Large intestine (tissue), 3 donors: Measurements from ENCODE around the gene TRIM71. TPM values are rescaled to one million over a fixed set of nuclear protein-coding genes. Genes with fewer than 3 reads are reported as not detected.

ENCODE experiments used
- DNase-seq, 2 donors: peaks; one replicate each; pipeline versions ENCODE4 v3.0.0 to v3.0.0-alpha.2; 2013
- H3K27ac ChIP-seq: one replicate; pipeline ENCODE4 v1.5.1; 2013; ENCODE audit warnings: low read length
- H3K27me3 ChIP-seq: 2 replicates; pipeline ENCODE4 v1.6.1; 2013; ENCODE audit warnings: low read length; ENCODE audit not compliant: control insufficient read depth, insufficient read depth
- H3K36me3 ChIP-seq: 2 replicates; pipeline ENCODE4 v1.6.1; 2013; ENCODE audit warnings: low read length; ENCODE audit not compliant: control insufficient read depth, insufficient read depth
- H3K4me1 ChIP-seq: one replicate; pipeline ENCODE4 v1.6.1; 2013; ENCODE audit warnings: low read length; ENCODE audit not compliant: control insufficient read depth, insufficient read depth
- H3K4me3 ChIP-seq: one replicate; pipeline ENCODE4 v1.5.1; 2013; ENCODE audit warnings: low read length
- H3K9me3 ChIP-seq: one replicate; pipeline ENCODE4 v1.6.1; 2013; ENCODE audit warnings: mild to moderate bottlenecking, low read depth, low read length, moderate library complexity; ENCODE audit not compliant: control insufficient read depth
- WGBS: methylation state at CpG from one replicate; pipeline ENCODE4 v1.1.5; 2013; ENCODE audit warnings: low lambda C conversion rate; ENCODE audit not compliant: insufficient coverage; 5-methylcytosine and 5-hydroxymethylcytosine counted together
- polyA plus RNA-seq: library from polyadenylated mRNA; unstranded; fragments of 120-200 nt; gene quantifications from one replicate; pipeline ENCODE4 v1.2.1, GENCODE V29; 2013

TRIM71 gene
- polyA plus RNA-seq, 1 donor: 3.6 TPM

GRCh38 chr3:32832193-32832592 lies 14.4 kb downstream of the TRIM71 start:
- DNase-seq: no peak
- no CpG with 5 or more reads among the region's 4 CpGs for WGBS

GRCh38 chr3:32835049-32835371 lies 17.2 kb downstream of the TRIM71 start:
- no CpG with 5 or more reads among the region's 2 CpGs for WGBS

More at GRCh38 chr3:32832193-32832592, 14.4 kb downstream of the TRIM71 start:
- H3K27ac ChIP-seq: no peak overlapping the region
- no peaks in the 10 kb centered on the region for H3K9me3 ChIP-seq
- peaks cover 11% of the 10 kb centered on the region for H3K4me1 ChIP-seq
- no peak overlapping the region for H3K4me3 ChIP-seq
- no peaks in the 10 kb centered on the region for H3K36me3 ChIP-seq
- no peaks in the 10 kb centered on the region for H3K27me3 ChIP-seq

DNA sequence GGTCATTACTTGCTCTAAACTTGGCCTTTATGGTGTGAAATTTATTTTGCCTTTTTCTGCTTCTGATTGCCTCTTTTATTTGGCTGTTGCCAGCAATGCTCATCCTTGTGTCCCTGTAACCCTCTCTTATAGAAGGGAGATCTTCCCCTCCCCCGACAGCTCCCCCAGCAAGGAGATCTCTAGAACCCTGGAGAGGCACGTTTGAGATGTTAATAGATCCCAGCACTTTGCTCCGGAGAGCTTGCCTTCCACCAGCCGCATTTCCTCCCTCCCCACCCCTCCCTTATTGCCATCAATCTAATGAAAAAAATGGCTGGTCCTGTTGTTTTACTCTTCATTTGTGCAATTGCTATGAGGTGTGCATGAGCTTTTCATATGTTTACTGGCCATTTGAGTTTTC lies 18.2 kb downstream of the TRIM71 start:
- Histone ChIP-seq H3K36me3 (no peaks in the 10 kb centered on the region), H3K4me3 (no peak overlapping the region), H3K4me1 (peaks cover 16% of the 10 kb centered on the region), H3K27ac (no peak overlapping the region), H3K27me3 (no peaks in the 10 kb centered on the region), H3K9me3 (no peaks in the 10 kb centered on the region)
- DNase-seq: no peak
- WGBS: no CpG with 5 or more reads among the region's 4 CpGs

More at GRCh38 chr3:32835049-32835371, 17.2 kb downstream of the TRIM71 start:
- no peak for DNase-seq
- no peaks in the 10 kb centered on the region for H3K9me3 ChIP-seq
- H3K36me3 ChIP-seq: no peaks in the 10 kb centered on the region
- H3K27ac ChIP-seq: no peak overlapping the region
- H3K4me3 ChIP-seq: no peak overlapping the region
- H3K27me3 ChIP-seq: no peaks in the 10 kb centered on the region
- peaks cover 10% of the 10 kb centered on the region for H3K4me1 ChIP-seq

- DNase-seq: no peak
- Histone ChIP-seq H3K36me3 (no peaks in the 10 kb centered on the region), H3K9me3 (no peaks in the 10 kb centered on the region), H3K27me3 (no peaks in the 10 kb centered on the region), H3K4me3 (no peak overlapping the region), H3K4me1 (peaks cover 22% of the 10 kb centered on the region), H3K27ac (no peak overlapping the region)
- WGBS: 57% methylated on average over 1 of the region's 4 CpGs
These were observed 18.8 kb downstream of the TRIM71 start for GRCh38 chr3:32836601-32837000.

GRCh38 chr3:32837366-32837765 lies 19.6 kb downstream of the TRIM71 start:
- no peaks in the 10 kb centered on the region for H3K36me3 ChIP-seq
- DNase-seq: no peak
- WGBS: no CpG with 5 or more reads among the region's 11 CpGs
- H3K27ac ChIP-seq: no peak overlapping the region
- H3K27me3 ChIP-seq: no peaks in the 10 kb centered on the region
- no peak overlapping the region for H3K4me3 ChIP-seq
- peaks cover 29% of the 10 kb centered on the region for H3K4me1 ChIP-seq
- no peaks in the 10 kb centered on the region for H3K9me3 ChIP-seq

DNA sequence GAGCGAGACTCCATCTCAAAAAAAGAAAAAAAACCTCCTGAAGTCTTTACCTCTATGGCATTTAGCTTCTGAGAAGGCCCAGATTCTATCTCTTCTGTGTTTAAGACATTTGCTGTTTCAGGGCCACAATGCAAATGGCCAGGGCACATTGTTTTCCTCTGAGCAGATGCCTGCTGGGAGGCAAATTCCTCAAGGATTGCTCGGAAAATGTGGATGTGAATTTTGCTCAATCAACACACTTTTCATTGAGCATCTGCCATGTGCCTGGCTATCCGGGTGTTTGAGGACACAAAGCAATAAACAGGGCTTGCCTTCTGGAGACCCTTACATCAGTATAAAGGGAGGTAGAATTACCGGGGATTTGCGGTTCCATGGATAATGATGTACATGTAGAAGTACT lies 20.0 kb downstream of the TRIM71 start:
- H3K27me3 ChIP-seq: no peaks in the 10 kb centered on the region
- DNase-seq: no peak
- H3K9me3 ChIP-seq: no peaks in the 10 kb centered on the region
- H3K36me3 ChIP-seq: no peaks in the 10 kb centered on the region
- peaks cover 33% of the 10 kb centered on the region for H3K4me1 ChIP-seq
- WGBS: 57% methylated on average over 1 of the region's 5 CpGs
- H3K27ac ChIP-seq: no peak overlapping the region
- no peak overlapping the region for H3K4me3 ChIP-seq

DNA sequence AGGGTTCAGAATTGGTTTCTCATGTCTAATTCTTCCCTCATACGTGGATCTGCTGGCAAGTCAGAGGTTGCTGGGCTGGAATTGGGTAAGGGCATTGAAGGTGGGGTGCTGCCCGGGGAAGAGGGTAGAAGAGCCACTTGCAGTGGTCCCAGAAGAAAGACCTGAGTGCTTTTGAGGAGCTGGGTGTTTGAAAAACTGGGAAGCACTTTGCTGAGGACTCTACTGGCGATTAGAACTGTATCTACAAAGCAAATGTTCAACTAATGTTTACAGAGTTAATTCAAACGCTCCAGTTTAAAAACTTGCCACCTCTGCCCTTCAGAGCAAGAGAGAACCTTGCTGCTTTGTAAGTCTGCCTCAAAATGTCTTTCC lies 21.9 kb downstream of the TRIM71 start:
- no peak for DNase-seq
- H3K4me3 ChIP-seq: no peak overlapping the region
- H3K9me3 ChIP-seq: no peaks in the 10 kb centered on the region
- no peaks in the 10 kb centered on the region for H3K27me3 ChIP-seq
- no CpG with 5 or more reads among the region's 4 CpGs for WGBS
- peak overlapping the region; percentile 72 for H3K27ac ChIP-seq
- H3K36me3 ChIP-seq: no peaks in the 10 kb centered on the region
- H3K4me1 ChIP-seq: peaks cover 48% of the 10 kb centered on the region

GRCh38 chr3:32840086-32840841 lies 22.5 kb downstream of the TRIM71 start:
- Histone ChIP-seq H3K27me3 (no peaks in the 10 kb centered on the region), H3K27ac (peak overlapping the region; percentile 72), H3K9me3 (no peaks in the 10 kb centered on the region), H3K36me3 (no peaks in the 10 kb centered on the region), H3K4me3 (no peak overlapping the region), H3K4me1 (peaks cover 48% of the 10 kb centered on the region)
- no CpG with 5 or more reads among the region's 5 CpGs for WGBS
- DNase-seq: peak in 1 of 2 donors; percentile 63

- Histone ChIP-seq H3K4me3 (no peak overlapping the region), H3K27ac (peak overlapping the region; percentile 21), H3K4me1 (peaks cover 48% of the 10 kb centered on the region), H3K27me3 (no peaks in the 10 kb centered on the region), H3K36me3 (no peaks in the 10 kb centered on the region), H3K9me3 (no peaks in the 10 kb centered on the region)
- DNase-seq: no peak
- 40% methylated on average over 1 of the region's 12 CpGs for WGBS
These were observed 23.5 kb downstream of the TRIM71 start for GRCh38 chr3:32841341-32841740.

DNA sequence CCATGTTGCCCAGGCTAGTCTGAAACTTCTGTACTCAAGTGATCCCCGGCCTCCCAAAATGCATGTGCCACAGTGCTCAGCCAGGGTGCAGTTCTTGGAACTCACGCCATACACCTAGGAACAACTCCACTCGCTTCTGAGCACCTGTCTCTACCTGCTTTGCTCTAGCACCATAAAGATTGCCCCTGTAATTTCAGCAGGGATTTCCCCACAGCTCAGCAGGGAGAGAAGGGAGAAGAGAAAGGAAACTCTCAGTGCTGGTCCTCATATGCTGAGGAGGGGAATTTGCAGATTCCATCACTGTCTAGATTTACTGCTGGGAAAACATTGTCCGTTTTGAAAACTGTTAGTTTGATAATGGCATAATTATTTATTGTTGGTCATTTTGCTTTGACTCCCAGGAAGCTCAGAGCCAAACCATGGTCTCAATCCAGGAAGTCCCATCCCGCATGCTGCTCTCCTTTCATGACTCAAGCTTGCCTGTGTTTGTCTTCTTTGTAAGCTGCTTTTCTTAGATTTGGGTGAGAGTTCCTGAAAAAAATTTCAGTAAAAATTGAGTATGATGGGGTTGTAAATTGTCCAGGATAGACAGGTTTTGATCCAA lies 24.2 kb downstream of the TRIM71 start:
- peak overlapping the region; percentile 21 for H3K27ac ChIP-seq
- WGBS: 60% methylated on average over 1 of the region's 5 CpGs
- DNase-seq: peak in 1 of 2 donors; percentile 60

DNA sequence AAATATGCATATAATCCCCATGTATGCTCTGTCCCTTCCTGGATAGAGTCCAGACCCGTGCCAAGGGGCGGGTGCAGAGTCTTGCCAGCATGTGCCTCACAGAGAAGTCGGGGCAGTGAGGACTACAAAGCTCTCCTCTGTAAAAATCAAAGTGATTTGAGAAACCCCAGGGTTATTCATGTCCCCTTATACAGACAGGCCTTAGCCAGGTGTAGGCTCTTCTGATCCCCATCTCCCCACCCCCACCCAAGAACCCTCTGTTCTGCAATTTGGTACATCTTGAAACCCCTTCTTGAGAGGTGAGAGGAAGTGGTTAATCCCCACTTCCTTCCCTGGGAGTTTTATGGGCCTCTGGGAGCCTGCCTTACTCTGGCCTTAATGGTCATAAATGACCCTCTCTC lies 24.7 kb downstream of the TRIM71 start:
- peak overlapping the region; percentile 21 for H3K27ac ChIP-seq
- no peaks in the 10 kb centered on the region for H3K9me3 ChIP-seq
- peak in 1 of 2 donors; percentile 37 for DNase-seq
- H3K36me3 ChIP-seq: no peaks in the 10 kb centered on the region
- WGBS: no CpG with 5 or more reads among the region's 3 CpGs
- no peak overlapping the region for H3K4me3 ChIP-seq
- peaks cover 57% of the 10 kb centered on the region for H3K4me1 ChIP-seq
- H3K27me3 ChIP-seq: no peaks in the 10 kb centered on the region

More for the DNA sequence above, 24.2 kb downstream of the TRIM71 start:
- Histone ChIP-seq H3K36me3 (no peaks in the 10 kb centered on the region), H3K9me3 (no peaks in the 10 kb centered on the region), H3K4me1 (peaks cover 51% of the 10 kb centered on the region), H3K4me3 (no peak overlapping the region), H3K27me3 (no peaks in the 10 kb centered on the region)
